KG1 (cell line): ENCODE measurements around the gene PEMT.

Experiments
- DNase-seq: peaks from one replicate; lab custom pipeline; 2025; lab: John Stamatoyannopoulos, UW

The PEMT gene

DNA sequence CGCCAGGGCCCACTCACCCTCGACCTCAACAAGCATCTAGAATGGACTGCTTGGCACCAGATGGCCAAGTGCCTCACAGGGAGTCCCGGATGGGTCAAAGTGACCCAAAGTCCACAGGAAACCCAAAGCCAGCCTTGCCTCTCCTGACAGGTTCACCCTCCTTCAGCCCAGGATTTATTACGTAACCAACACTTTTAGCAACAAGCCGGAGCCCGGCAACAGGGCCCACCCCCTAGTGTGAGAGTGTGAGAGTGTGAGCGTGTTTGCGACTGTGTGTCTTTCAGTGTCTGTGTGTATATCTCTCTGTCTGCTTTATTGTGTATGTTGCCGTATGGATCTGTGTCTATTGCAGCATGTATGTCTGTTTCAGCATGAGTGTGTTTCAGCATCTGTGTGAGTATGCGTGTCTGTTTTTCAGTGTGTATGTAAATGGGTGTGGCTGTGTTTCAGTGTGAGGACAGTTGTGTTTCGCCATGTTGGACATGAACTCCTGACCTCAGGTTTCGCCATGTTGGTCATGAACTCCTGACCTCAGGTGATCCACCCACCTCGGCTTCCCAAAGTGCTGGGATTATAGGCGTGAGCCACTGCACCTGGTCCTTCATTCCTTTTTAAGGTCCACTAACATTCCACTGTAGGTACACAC, 13.7 kb upstream of the PEMT start:
- DNase-seq = no peak

DNA sequence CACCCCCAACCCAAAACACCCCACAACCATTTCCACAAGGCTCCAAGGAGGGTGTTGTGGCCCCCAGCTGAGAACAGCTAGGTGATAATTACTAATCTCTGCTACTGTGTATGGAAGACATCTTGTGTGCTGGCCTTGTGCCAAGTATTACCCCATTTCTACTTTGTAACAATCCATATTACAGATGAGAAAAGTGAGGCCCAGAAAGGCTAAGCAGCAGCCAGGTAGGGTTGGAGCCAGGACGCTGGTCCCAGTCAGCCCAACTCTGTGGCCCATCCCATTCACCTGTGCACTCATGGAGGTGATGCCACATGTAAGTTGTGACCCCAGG, 12.4 kb upstream of the PEMT start:
- DNase-seq = no peak

DNA sequence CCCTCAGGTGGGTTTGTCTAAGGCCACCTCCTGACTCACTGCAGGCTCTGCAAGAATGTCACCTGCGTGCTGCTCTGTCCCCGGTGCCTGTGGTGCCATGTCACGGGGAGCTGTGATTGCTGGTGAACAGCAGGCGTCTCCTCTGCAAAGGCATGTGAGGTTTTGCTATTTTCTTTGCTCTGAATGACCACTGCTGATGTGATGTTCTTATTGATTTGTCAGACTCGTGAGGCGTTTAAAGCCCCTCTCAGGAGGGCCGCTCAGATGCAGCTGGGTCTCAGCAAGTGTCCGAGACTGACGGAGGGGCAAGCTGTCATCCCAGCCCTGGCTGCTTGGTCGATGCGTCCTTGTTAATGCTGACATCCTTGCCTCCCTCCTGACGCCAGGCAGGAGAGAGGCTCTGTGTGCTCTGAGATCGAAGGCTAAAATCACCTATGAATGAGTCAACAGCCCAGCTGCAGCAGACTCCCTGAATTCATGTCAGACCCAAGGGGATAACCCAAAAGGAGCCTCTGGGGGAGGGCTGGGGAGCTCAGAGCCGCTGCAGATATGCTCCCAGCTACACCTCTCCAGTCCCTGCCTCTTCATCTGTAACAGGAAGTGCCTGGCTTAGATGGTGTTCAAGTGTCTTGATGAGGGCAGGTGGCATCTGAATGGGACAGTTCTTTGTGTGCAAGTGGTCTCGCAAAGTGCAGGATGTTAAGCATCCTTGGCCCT, 11.8 kb upstream of the PEMT start:
- no peak for DNase-seq

DNA sequence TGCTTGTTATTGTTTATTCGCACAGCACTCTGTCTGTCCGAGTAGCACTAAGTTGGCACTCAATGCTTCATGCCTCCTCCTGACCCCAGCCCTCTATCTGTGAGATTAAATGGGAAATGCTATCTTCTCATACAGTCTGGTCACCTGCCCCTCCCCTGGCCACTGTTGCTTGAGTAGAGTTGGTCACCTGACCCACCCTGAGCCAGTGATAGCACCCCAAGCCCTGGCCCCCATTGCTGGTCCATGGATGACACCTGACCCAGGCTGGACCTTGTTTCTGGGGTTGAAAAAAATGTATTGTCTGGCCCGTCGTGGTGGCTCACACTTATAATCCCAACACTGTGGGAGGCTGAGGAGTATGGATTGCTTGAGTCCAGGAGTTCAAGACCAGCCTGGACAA, 8.5 kb upstream of the PEMT start:
- no peak for DNase-seq

DNA sequence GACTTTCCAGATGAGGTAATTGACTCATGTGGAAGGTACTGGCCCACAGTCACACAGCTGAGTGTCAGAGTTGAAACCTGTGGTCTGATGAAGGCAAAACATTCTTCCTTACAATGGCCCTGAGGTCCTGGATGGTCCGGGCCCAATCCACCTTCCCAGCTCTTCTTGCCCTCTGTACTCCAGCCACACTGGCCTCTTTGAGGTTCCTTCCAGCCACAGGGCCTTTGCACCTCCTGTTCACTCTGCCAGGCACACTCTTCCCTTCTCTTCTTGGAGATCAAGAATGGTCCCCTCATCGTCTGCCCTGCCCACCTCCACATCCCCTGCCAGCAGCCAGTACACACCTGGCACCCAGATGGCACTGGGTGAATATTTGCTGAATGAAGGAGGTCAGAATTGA, 6.5 kb upstream of the PEMT start:
- DNase-seq = no peak

DNA sequence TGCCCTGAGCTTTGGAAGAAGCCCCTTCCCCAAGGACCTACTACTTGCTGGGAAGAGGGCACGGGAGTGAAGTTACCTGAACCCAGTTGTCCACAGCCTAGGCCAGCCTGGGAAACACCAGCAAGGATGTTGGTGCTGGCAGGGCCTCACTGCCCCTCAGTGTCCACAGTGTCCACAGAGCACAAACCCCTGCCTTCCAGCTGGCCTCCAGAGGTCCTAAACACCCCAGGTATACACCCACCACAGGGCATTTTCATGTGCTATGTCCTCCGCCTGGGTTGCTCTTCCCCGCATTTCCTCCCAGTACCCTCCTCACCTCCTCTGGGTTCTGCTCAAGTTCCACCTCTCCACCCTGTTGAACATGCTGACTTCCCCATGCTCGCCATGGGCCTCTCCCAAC, 4.2 kb upstream of the PEMT start:
- DNase-seq = no peak

DNA sequence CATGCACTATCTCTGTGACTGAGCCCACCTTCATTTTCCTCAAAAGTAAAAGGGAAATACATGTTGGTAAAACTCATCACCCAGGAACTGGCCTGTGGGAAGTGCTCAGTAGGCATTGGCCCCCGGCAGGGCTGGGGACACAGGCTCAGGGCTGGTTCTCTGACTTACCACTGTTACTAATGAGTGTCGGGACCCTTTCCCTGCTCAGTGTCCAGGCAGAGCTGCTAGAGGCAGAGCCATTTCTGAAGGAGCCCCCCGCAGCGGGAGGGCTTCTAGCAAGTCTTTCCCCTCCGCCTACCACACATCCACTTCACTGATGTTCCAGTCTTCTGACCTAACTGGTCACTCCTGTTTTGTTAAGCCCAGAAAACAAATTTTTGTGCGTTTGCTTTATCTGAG, 1.7 kb upstream of the PEMT start:
- DNase-seq = no peak

DNA sequence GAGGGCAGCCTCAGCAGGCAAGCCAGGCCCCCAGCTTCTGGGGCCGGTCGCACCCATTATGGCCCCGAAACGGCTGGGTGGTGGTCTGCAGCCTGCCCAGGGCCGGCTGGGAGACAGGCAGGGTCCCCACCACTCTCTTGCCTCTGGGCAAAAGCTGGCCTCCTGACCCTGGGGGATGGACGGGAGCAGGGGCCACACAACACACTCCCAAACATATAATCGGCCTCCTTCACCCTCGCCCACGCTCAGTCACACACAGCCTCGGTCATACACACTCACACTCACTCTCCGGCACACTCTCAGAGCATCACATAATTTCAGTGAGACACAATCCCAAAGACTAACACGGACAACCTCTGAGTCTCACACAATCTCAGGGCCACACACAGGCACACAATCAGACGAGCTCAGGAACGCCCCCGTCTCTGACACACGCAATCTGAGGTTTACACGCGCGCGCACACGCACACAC, 589 bp downstream of the PEMT start:
- DNase-seq = no peak

DNA sequence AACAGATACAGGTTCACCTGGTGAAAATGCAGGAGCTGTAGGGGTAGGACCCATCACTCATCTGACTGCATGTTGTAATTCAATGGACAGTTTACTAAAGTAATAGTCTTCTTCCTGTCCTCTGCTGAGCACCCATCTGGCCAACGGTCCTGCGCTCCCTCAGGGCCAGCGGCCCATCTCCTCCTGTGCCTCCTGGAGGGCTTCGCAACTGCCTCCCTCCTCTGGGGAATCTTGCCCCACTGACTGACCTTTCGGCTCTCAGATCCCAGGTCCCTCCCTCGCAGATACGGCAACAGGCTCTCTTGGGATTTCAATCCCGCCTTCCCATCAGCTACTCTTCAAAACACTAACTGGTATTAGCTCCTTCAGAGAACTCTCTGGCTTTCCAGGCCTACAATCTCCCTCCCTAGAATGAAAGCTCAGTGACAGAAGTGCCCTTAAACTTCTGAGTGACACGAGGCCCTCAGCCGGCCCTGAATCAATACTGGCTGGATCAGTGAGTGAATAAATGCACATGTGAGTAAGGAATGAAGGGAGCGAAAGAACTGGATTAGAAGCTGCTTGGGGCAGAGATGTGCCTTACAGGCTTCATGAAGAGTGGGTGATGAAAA, 1.3 kb downstream of the PEMT start:
- no peak for DNase-seq

DNA sequence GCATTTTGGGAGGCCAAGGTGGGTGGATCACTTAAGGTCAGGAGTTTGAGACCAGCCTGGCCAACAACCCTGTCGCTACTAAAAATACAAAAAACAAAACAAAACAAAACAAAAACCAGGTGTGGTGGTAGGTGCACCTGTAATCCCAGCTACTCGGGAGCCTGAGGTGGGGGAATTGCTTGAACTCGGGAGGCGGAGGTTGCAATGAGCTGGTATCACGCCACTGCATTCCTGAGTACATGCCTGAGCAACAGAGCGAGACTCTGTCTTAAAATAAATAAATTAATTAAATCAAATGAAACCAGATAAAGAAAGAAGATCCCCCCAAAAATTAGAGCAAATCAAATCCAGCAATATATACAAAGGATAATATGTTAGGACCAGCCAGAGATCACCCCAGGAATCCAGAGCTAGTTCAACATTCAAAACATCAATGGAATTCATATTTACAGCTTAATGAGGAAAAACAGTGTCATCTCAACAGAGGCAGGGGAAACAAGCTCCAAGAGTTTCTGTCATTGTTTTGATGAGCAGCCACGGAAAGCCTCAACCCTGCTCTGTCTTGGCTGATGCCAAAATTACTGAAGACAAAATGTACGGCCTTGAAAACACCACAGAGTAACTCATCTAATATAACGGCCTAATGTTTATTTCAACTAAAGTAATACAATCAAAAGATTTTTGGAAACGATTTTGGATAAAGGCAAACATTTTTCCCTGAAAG, 3.7 kb downstream of the PEMT start:
- no peak for DNase-seq

DNA sequence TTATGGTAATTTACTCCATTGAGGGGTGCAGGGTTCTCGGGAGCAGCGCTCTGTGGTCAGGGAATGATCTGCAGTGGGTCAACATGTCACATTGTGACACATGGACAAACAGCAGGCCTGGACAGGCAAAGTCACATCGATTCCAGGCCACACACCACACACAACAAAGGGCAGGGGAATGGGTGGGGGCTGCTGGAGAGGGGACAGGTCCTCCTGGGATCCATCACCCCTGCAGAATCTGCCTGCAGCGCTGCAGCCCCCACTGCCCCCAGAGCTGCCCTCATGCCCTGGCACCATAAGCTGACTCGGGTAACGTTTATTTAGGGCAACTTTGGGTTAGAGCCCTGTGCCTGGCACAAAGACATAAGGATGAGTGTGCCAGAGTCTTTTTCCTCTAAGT, 9.1 kb downstream of the PEMT start:
- DNase-seq = no peak

DNA sequence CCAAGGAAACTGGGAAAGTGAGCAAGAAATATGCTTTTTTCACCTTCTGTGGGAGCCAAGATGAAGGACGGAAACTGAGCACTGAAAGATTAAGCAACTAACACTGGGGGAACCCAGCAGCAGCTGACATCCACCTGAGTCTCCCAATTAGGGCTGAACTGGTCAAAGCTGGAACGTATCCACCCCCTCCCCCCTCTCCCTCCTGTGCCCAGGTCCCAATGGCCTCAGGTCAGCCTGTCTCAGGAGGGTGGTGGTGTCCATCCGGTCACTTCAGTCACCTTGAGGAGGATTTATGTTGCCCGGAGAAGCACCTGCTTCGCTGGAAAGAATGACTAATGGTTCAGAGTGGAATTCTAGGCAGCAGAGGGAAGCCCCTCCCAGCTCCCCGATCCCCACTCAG, 10.0 kb downstream of the PEMT start:
- DNase-seq = no peak

DNA sequence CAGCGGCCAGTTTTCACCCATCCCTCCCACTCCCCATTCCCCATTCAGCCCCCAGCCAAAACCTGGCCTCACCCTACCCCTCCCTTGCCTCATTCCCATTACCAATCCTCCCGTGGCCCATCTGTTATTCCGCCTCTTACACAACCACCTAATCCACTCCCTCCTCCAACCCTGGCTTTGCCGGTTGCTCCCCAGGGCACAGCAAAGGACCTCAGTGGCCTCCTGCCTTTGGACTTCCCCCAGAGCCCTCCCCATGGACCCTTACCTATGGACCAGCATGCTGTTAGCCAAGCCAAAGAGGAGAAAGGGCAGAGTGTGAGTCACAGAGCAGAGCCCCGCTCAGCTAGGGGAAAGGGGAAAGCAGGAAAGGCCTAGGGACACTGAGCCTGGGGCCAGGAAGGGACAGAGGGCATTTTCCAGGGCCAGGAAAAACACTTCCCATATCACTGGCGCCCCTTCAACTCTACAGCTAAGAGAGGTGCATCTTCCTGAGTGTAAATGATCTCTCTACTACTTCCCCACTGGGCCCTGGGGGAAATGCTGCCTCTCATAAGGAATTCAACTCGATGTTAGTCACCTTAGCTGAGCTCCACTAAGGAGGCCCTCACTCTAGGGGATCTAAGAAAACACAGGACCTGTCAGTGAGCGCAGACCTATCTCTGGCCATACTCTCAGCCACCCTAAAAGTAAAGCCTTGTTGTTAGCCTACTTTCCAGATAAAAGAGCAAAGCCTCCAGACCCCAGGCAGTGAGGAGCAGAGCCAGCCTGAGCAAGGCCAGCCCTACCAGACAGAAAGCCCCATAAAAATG, 10.6 kb downstream of the PEMT start:
- no peak for DNase-seq

DNA sequence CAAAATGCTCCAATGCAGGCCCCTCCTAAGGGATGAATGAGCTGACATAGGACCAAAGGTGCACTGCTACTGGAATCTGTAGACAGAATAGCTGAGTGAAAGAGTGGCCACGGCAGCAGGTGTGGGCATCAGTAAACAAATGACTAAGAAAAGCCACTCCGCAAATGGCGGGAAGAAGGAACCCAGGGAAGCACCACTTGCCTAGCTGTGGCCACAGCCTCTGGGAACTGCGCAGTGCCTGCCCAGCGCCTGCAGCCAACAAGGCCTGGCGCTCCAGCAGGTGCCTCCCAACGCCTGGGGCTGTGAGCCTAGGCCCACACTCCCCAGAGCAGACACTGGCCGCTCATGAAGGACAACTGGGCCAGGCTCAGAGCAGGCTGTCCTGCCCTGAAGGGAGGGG, 11.8 kb downstream of the PEMT start:
- DNase-seq = no peak

DNA sequence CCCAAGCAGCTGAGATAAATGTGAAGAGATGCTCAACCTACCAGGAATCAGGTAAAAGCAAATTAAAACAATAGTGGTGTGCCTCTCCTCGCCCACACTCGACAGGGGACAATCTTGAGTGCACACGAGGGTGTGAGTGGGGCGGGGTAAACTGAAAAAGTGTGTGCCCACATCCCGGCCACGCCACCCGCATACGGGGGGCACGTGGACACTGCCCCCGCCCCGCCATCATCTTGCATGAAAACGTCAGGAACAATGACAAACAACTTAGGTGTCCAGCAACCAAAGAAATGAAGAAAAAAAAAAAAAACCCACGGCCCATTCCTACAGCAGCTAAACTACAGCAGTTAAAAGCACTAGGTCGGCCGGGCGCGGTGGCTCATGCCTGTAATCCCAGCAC, 14.1 kb downstream of the PEMT start:
- DNase-seq = no peak

DNA sequence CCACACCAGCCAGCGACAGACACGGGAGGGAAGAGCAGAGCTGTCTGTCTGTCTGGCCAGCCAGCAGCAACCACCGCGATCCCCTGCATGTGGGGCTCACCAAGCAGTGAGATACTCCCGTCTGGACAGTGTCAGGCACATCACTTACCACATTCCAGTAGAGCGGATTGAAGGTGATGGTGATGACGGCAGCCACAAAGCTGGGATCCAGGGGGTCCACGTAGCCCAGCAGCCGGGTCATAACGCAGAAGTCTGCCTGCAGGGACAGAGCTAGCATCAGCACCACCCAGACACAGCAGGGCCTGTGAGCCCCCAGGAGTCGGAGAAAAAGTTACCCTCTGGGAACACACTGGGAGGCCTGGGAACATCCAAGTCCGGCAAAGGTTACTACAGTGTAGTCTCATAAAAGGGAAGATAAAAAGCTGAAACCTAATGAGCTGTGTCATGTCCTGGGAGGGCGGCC, 14.7 kb downstream of the PEMT start:
- DNase-seq = no peak

DNA sequence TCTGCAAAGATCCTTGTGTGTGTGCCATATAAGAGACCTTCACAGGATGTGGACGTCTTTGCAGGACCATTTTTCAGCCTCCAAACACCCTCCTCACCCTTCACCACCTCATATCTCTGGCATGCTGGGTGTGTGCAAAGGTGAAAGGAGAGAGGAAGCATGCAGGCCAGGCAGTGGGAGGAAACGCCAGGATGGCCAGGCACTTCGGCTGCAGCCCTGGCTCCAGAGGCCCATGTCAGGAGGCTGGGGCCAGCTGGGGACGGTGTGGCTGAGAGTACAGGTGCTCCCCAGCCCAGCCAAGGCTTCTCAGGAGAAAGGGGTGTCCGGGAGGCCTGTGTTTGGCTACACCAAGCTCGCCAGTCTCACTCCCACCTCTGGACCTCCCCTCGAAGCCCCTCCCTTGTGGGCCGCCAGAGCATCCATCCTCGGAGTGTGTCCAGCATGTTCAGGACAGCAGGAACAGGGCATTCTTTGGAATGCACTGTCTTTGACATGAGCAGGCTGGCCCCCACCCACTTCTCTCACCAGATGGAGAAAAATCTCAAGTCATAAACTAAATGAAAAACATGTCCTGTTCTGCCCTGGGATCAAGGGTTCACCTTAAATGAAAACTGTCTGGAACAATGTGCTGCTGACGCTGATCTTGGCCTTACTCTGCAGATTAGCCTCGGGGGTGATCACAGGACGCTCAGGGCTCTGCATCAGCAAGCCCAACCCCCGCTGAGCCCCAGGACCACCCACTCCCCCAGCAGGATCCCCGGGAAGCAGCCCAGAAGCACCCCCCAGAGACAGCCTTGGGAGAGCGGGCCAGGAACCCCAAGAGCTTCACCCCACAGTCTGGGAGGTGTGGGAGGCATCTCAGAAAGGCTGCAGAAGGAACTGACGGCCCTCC, 15.9 kb downstream of the PEMT start:
- DNase-seq = no peak

DNA sequence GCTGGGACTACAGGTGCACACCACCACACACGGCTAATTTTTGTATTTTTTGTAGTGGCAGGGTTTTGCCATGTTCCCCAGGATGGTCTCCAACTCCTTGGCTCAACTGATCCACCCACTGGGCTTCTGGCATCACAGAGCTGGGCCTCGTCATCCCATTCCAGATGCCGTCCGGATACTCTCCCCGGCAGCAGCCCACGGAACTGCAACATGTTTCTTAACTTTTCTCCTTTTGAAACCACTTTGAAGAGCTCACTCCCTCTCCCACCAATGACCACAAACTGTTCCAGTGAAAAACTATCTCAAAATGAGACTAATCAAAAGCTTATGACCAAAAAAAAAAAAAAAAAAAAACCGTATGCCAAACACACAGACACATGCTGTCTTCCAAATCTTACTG, 17.6 kb downstream of the PEMT start:
- no peak for DNase-seq

DNA sequence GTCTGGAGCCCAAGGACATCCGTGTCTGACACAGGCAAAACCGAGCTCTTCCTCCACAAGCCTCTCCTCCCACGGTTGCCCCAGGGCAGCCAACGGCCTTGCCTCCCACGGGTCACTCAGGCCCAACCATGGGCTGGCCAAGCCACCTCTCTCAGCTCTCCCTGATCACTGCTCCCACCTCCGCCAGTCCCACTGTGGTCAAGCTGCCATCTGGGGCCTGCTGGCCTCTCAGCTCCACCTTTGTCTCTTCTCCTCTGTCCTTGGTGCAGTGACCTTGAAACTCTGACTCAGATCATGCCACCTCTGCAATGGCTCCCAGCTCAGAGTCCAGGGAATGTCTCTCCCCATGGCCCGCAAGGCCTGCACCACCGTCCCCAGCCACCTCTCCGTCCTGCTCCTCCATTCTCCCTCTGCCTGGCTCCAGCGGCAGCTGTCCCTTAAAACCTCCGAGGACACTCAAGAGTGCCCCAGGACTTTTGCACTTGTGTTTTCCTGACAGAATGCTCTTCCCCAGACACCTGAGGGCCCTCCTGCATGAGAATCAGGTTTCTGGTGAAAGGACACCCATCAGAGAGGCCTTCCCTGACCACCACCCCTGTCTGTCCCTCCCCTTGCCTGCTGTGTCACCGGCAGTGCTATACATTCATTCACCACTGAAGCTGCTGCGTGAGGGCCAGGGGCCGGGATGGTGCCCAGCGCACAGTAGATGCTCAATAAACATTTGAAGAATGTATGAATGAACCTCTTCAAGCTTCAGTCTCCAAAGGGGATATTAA, 19.3 kb downstream of the PEMT start:
- DNase-seq = no peak
